Measurements from ENCODE around the gene TBC1D1. TPM values are rescaled to one million over a fixed set of nuclear protein-coding genes. Genes with fewer than 3 reads are reported as not detected.

Gene TBC1D1
- total RNA-seq (2014; rRNA removed; shearing (Covaris generic)) = 102 and 132 TPM in 2 replicates

GRCh38 chr4:37890801-37891259, at the start of gene TBC1D1:
TSS of gene TBC1D1 (plus strand) at chr4:37891084. CDS start at chr4:37902096, 11,012 bp downstream.
- Histone ChIP-seq H3K4me3 (ENCODE audit: insufficient read depth, low read depth, low read length) (peak within 1 kb of the TSS; percentile 65), H3K27me3 (ENCODE audit: control insufficient read depth, insufficient read depth, low read length) (peaks cover 56% of the 10 kb centered on the region), H3K36me3 (replicated peaks; ENCODE audit: control insufficient read depth, insufficient read depth, low read length) (no peaks in the 10 kb centered on the region)
- DNase-seq = peak; percentile 77

GRCh38 chr4:37844204-37844603, 46.7 kb upstream of the TBC1D1 start:
- Histone ChIP-seq H3K36me3 (replicated peaks; ENCODE audit: control insufficient read depth, insufficient read depth, low read length) (peaks cover 13% of the 10 kb centered on the region), H3K27me3 (ENCODE audit: control insufficient read depth, insufficient read depth, low read length) (no peaks in the 10 kb centered on the region), H3K4me3 (ENCODE audit: insufficient read depth, low read depth, low read length) (no peak overlapping the region)
- DNase-seq = no peak

- Histone ChIP-seq H3K27me3 (ENCODE audit: control insufficient read depth, insufficient read depth, low read length) (no peaks in the 10 kb centered on the region), H3K4me3 (ENCODE audit: insufficient read depth, low read depth, low read length) (no peak overlapping the region), H3K36me3 (replicated peaks; ENCODE audit: control insufficient read depth, insufficient read depth, low read length) (peaks cover 13% of the 10 kb centered on the region)
- no peak for DNase-seq
Measured at GRCh38 chr4:37845201-37845600, 45.7 kb upstream of the TBC1D1 start.

DNA sequence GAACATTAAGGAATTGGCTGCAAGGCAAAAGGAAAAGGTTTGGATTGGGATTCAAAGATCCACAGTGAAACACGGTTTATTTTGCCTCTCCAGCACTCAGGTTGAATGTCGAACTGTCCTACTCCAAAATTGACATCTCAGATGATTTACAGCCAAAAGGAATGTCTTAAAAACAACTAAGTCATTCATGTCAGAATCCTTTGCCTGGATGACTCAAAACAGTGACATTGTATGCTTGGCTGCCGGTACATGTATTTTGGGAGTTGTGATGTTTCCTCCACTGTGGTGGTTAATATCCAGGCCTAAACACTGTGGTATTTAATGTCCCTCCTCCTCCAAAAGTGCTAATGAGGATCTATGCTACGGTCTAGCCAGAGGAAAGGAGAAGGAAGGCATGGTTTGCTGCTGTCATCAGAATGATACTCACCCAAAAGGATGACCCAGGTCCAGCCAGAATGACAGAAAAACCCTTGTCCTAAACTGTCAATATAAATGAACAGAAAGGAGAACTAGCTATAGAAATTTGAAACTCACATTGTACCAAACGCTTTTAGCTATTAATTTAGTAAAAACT, 43.5 kb upstream of the TBC1D1 start:
- no peak for DNase-seq
- Histone ChIP-seq H3K4me3 (ENCODE audit: insufficient read depth, low read depth, low read length) (no peak overlapping the region), H3K27me3 (ENCODE audit: control insufficient read depth, insufficient read depth, low read length) (no peaks in the 10 kb centered on the region), H3K36me3 (replicated peaks; ENCODE audit: control insufficient read depth, insufficient read depth, low read length) (peaks cover 10% of the 10 kb centered on the region)

DNA sequence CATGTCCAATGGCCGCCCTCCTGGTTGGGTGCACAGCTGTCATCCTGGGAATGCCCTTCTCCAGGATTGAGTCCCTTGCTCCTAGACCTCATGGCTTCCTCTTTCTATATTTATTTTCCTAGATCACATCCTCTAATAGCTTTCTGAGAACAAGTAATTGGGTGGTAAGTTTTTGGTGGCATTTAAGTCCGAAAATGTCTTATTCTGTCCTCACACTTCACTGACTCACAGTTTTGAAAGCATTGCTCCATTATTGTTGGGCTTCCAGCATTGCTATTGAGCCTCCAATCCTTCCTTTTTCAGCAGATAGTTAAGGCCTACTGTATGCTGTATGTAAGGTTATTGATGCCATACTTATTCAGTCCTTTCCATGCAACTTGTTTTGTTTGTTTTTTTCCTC, 38.5 kb upstream of the TBC1D1 start:
- DNase-seq = no peak
- no peaks in the 10 kb centered on the region for H3K27me3 ChIP-seq (ENCODE audit: control insufficient read depth, insufficient read depth, low read length)
- no peak overlapping the region for H3K4me3 ChIP-seq (ENCODE audit: insufficient read depth, low read depth, low read length)
- H3K36me3 ChIP-seq (replicated peaks; ENCODE audit: control insufficient read depth, insufficient read depth, low read length) = peaks cover 8% of the 10 kb centered on the region

GRCh38 chr4:37858112-37858511, 32.8 kb upstream of the TBC1D1 start:
- no peak overlapping the region for H3K4me3 ChIP-seq (ENCODE audit: insufficient read depth, low read depth, low read length)
- no peak for DNase-seq
- peaks cover 1% of the 10 kb centered on the region for H3K36me3 ChIP-seq (replicated peaks; ENCODE audit: control insufficient read depth, insufficient read depth, low read length)
- H3K27me3 ChIP-seq (ENCODE audit: control insufficient read depth, insufficient read depth, low read length) = no peaks in the 10 kb centered on the region

DNA sequence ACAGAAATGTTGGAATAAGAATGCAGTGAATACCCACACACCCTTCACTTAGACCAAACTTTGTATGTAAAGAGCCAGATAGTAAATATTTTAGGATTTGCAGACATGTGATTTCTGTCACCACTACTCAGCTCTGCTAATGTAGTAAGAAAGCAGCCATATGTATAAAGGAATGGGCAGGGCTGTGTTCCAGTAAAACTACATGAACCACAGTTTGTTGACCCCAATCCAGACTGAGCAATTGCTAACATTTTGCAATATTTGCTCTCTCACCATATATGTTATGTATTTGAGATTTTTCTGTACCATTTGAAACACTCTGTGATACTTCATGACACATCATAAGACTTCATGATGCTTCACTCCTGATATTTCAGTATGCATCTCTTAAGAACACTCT, 32.0 kb upstream of the TBC1D1 start:
- H3K27me3 ChIP-seq (ENCODE audit: control insufficient read depth, insufficient read depth, low read length) = no peaks in the 10 kb centered on the region
- DNase-seq = no peak
- no peak overlapping the region for H3K4me3 ChIP-seq (ENCODE audit: insufficient read depth, low read depth, low read length)
- peaks cover 1% of the 10 kb centered on the region for H3K36me3 ChIP-seq (replicated peaks; ENCODE audit: control insufficient read depth, insufficient read depth, low read length)

- no peak overlapping the region for H3K4me3 ChIP-seq (ENCODE audit: insufficient read depth, low read depth, low read length)
- H3K36me3 ChIP-seq (replicated peaks; ENCODE audit: control insufficient read depth, insufficient read depth, low read length) = peaks cover 1% of the 10 kb centered on the region
- no peaks in the 10 kb centered on the region for H3K27me3 ChIP-seq (ENCODE audit: control insufficient read depth, insufficient read depth, low read length)
- no peak for DNase-seq
Measured at GRCh38 chr4:37860266-37860665, 30.6 kb upstream of the TBC1D1 start.

DNA sequence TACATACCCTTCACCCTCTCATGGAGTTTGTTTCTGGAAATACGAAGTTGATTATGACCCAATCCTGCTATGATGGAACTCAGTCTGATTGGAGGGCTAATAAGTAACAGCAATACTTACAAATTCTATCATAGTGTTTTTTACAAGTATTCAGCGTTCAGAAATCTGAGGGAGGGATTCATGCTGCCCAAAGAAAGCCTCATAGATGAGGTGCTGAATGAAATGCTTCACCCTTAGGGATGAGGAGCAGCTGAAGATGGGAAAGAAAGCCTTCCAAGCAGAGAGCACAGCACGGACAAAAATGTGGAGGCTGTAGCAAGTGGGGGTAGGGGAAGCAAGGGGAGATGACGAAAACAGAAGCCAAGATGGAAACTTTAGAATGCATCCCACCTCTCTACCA, 27.9 kb upstream of the TBC1D1 start:
- Histone ChIP-seq H3K36me3 (replicated peaks; ENCODE audit: control insufficient read depth, insufficient read depth, low read length) (no peaks in the 10 kb centered on the region; the same call in 1 of the 2 replicates), H3K4me3 (ENCODE audit: insufficient read depth, low read depth, low read length) (no peak overlapping the region), H3K27me3 (ENCODE audit: control insufficient read depth, insufficient read depth, low read length) (no peaks in the 10 kb centered on the region)
- DNase-seq = no peak

DNA sequence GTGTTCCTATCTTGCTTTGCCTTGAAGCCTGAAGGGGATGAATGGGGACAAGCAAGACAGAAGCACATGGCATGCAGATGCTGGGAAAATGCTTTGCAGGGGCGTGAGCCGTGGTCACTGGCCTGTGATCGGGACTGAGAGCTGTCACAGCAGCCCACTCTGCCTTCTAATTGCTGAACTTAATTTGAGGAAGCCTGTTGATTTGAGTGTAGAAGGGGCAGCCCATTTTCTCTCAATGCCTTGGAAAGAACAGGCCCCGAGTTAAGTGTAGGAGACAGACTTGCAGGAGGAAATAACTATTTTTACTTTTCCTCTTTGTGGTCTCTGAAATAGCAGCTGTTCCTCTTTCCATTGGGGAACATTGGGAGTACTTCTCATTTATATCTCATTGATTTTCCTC, 26.1 kb upstream of the TBC1D1 start:
- DNase-seq = no peak
- H3K27me3 ChIP-seq (ENCODE audit: control insufficient read depth, insufficient read depth, low read length) = no peaks in the 10 kb centered on the region
- no peaks in the 10 kb centered on the region; the same call in 1 of the 2 replicates for H3K36me3 ChIP-seq (replicated peaks; ENCODE audit: control insufficient read depth, insufficient read depth, low read length)
- no peak overlapping the region for H3K4me3 ChIP-seq (ENCODE audit: insufficient read depth, low read depth, low read length)

DNA sequence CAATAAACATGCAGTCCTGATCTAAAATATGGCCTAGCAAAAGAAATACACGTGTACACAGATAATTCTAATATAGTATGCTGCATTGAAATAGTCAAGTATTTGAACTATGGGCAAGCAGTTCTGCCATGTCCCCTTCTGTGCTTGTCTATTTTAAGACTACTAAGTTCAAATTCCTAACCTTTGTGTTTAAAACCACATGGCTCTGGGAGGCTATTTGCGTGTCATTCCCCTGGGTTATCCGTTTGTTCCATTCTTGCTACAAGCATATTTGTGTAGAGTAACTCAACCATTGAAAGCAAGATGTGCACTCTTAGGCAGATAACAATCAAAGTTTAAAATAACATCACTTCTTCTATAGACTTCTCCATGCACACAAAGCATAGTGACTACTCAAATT, 25.4 kb upstream of the TBC1D1 start:
- DNase-seq = no peak
- no peak overlapping the region for H3K4me3 ChIP-seq (ENCODE audit: insufficient read depth, low read depth, low read length)
- no peaks in the 10 kb centered on the region; the same call in 1 of the 2 replicates for H3K36me3 ChIP-seq (replicated peaks; ENCODE audit: control insufficient read depth, insufficient read depth, low read length)
- H3K27me3 ChIP-seq (ENCODE audit: control insufficient read depth, insufficient read depth, low read length) = no peaks in the 10 kb centered on the region

DNA sequence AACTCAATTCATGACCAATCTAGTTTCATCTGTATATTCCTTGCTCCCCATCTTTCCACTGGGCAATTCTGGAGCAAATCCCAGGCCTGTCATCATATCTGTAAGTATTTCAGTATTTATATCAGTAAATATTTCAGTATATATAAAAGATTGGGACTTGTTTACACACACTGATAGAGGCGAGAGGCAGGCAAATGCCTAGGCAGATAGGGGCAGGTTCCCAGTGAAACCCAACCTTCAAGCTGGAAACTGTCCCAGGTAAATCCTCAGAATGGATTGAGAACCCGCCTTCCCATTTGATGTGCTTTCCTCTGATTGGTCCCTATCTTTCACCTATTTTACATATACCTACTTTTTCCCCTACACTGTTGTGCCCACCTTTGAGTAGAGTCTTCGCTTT, 23.8 kb upstream of the TBC1D1 start:
- Histone ChIP-seq H3K36me3 (replicated peaks; ENCODE audit: control insufficient read depth, insufficient read depth, low read length) (no peaks in the 10 kb centered on the region), H3K4me3 (ENCODE audit: insufficient read depth, low read depth, low read length) (no peak overlapping the region), H3K27me3 (ENCODE audit: control insufficient read depth, insufficient read depth, low read length) (no peaks in the 10 kb centered on the region)
- DNase-seq = no peak

- H3K27me3 ChIP-seq (ENCODE audit: control insufficient read depth, insufficient read depth, low read length) = no peaks in the 10 kb centered on the region
- H3K36me3 ChIP-seq (replicated peaks; ENCODE audit: control insufficient read depth, insufficient read depth, low read length) = no peaks in the 10 kb centered on the region
- no peak overlapping the region for H3K4me3 ChIP-seq (ENCODE audit: insufficient read depth, low read depth, low read length)
- DNase-seq = no peak
Measured at GRCh38 chr4:37868238-37868637, 22.6 kb upstream of the TBC1D1 start.

- no peaks in the 10 kb centered on the region for H3K36me3 ChIP-seq (replicated peaks; ENCODE audit: control insufficient read depth, insufficient read depth, low read length)
- no peak for DNase-seq
- no peaks in the 10 kb centered on the region for H3K27me3 ChIP-seq (ENCODE audit: control insufficient read depth, insufficient read depth, low read length)
- H3K4me3 ChIP-seq (ENCODE audit: insufficient read depth, low read depth, low read length) = no peak overlapping the region
Measured at GRCh38 chr4:37872310-37872988, 18.4 kb upstream of the TBC1D1 start.

DNA sequence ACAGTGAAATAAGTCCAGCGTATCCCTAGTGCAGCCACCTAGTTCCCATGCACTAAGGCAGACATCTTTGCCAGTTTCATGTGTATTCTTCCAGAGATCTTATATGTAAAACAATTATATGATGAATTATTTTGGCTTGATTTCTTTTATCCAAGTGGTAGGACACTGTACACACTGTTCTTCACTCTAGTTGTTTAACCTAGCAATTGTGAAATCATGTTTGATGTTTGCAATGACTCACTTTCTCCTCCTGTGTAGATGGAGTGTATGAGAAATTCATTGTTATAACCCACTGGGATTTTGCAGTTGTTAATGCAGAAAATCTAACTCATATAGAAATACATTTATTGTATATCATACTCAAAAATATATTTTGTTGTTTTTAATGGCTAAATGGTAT, 17.5 kb upstream of the TBC1D1 start:
- Histone ChIP-seq H3K4me3 (ENCODE audit: insufficient read depth, low read depth, low read length) (no peak overlapping the region), H3K36me3 (replicated peaks; ENCODE audit: control insufficient read depth, insufficient read depth, low read length) (no peaks in the 10 kb centered on the region), H3K27me3 (ENCODE audit: control insufficient read depth, insufficient read depth, low read length) (no peaks in the 10 kb centered on the region)
- DNase-seq = no peak

Measured in H7 (cell line).